ENCODE data around the gene PCK1.
"Not testable (repeated sequence)": the region's sequence is repeated elsewhere in the genome, so short reads cannot be mapped to it uniquely, and the experiment has no call there.

Gene PCK1

DNA sequence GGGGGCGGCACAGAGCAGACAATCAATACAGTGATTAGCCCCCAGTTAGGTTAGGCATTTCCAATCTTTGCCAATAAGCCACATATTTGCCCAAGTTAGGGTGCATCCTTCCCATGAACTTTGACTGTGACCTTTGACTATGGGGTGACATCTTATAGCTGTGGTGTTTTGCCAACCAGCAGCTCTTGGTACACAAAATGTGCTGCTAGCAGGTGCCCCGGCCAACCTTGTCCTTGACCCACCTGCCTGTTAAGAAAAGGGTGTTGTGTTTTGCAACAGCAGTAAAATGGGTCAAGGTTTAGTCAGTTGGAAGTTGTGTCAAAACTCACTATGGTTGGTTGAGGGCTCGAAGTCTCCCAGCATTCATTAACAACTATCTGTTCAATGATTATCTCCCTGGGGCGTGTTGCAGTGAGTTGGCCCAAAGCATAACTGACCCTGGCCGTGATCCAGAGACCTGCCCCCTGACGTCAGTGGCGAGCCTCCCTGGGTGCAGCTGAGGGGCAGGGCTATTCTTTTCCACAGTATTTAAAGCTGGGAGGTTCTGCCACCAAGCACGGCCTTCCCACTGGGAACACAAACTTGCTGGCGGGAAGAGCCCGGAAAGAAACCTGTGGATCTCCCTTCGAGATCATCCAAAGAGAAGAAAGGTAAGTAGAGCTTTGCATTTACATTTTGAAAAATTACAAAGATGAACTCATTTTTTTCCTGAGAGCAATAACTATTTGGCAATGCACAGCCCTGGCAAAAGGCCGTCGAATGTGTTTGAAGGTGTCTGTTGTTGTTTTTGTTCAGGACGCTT, at the start of gene PCK1:
TSS of gene PCK1 (plus strand) at position 557 of the 802 bp plus-strand sequence. CDS start 302 bp downstream, outside the sequence.
- peak; percentile 20 to 53 for DNase-seq

GRCh38 chr20:57511709-57512108, 49.2 kb upstream of the PCK1 start:
- not testable (repeated sequence) for DNase-seq

- DNase-seq, result no peak
Measured at GRCh38 chr20:57512432-57512831, 48.5 kb upstream of the PCK1 start.

DNA sequence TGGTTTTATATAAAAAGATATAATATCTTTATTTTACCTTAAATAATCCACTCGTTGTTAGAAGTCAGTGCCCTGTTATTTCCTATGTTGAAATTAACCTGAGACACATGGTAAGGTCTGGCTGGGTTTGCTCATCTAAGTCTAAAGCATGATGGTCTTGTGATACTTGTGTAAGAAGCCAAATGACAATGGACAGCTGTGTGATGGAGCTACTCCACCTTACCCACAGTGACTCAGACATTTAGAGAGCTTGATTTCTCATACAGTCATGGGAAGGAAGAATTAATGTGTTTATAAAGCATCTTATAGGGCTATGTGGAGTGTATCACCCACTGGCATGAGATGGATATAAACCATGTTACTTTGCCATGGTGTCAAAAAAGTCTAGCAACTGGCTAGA, 47.7 kb upstream of the PCK1 start:
- DNase-seq, result no peak

- peak; percentile 50 to 52 for DNase-seq
Measured at GRCh38 chr20:57514273-57514751, 46.6 kb upstream of the PCK1 start.

- DNase-seq, result no peak
Measured at GRCh38 chr20:57517904-57518303, 43.0 kb upstream of the PCK1 start.

- peak in 1 of 2 experiments; percentile 17 for DNase-seq
Measured at GRCh38 chr20:57522380-57523140, 38.4 kb upstream of the PCK1 start.

DNA sequence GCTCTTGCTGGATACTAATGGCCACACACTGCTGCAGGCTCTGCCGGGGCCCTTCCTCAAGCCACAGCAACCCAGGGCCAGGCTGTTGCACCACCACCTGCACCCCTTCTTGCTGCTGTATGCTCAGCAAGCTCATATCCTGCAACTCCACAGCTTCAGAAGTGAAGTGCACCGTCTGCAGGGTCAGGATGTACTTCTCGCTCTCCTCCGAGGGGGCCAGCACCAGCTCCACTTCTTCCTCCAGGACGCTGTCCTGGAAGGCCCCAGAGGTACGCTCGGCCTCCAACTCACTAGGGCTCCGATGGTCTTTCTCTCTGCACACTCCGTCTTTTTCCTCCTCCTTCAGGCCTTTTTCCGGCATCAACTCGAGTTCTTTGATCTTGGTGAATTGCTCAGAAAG, 37.1 kb upstream of the PCK1 start:
- DNase-seq, result no peak

DNA sequence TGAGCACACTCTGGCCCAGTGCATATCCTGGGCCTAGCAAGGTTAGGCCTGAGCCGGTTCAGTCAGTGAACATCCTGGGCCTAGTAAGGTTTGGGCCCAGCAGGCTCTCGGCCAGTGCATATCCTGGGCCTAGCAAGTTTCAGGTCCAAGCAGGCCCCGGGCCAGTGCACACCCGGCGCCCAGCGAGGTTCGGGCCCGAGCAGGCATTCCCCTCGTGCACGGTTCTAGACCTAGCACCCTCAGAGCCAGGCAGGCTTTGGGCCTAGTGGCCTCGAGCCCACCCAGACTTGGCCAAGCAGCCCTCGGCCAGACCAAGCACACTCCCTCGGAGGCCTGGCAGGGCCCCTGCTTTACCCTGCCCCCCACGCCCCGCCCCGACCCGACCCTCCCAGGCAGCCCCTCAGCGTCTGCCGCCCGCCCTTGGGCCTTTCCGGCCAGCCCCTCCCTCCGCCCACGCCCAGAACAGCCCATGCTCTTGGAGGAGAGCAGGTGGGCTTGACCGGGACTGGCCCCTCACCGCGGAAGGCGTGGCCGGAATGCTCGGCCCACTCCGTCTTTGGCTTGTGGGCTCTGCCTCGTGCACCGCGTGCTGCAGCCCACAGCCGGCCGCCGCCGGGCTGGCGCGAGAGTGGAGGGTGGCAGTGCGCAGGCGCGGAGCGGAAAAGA, 36.3 kb upstream of the PCK1 start, which contains the start of gene CTCFL:
TSS of gene CTCFL (minus strand) at position 630 of the 666 bp plus-strand sequence. CDS start 935 bp downstream, outside the sequence.
- no peak for DNase-seq

GRCh38 chr20:57525328-57526086, 35.4 kb upstream of the PCK1 start:
- no peak for DNase-seq

DNA sequence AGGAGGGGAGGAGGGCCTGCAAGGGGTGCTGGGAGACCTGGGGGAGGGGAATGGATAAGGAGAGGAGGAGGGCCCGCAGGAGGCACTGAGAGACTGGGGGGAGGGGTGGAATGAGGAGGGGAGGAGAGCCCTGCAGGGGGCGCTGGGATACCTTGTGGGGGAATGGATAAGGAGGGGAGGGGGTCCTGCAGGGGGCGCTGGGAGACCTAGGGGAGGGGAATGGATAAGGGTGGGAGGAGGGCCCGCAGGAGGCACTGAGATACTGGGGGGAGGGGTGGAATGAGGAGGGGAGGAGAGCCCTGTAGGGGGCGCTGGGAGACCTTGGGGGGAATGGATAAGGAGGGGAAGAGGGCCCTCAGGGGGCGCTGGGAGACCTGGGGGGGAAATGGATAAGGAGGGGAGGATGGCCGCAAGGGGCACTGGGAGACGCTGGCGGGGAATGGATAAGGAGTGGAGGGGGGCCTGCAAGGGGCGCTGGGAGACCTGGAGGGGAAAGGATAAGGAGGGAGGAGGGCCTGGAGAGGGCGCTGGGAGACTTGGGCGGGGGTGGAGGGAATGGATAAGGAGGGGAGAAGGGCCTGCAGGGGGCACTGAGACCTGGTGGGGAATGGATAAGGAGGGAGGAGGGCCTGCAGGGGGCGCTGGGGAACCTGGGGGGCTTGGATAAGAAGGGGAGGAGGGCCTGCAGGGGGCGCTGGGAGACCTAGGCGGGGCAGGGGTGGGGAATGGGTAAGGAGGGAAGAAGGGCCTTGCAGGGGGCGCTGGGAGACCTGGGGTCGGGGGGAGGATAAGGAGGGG, 34.6 kb upstream of the PCK1 start:
- no peak for DNase-seq

DNA sequence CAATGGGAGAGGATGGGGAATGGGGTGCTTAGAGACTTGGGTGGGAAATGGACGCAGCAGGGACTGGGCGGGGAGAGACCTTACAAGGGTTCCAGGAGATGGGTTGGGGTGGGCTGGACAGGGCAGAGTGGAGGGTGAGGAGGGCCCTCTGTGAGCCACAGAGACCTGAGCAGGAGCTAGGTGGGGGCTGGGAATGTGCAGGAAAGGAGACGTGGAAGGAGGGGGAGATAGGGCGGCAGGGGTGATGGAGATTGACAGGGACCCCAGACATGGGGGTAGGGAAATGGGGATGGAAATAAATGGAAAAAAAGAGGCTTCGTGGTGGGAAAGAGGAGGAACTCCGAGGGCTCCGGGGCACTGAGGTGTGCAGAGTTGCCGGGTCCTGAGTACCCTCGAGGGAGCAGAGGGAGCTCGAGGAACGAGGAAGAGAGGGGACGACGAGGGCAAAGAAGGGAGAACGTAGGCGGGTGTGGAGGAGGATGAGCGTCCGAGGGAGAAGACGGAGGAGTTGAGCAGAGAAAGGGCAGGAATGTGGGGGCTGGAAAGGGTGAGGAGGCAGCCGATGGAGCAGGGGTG, 33.9 kb upstream of the PCK1 start:
- no peak for DNase-seq

DNA sequence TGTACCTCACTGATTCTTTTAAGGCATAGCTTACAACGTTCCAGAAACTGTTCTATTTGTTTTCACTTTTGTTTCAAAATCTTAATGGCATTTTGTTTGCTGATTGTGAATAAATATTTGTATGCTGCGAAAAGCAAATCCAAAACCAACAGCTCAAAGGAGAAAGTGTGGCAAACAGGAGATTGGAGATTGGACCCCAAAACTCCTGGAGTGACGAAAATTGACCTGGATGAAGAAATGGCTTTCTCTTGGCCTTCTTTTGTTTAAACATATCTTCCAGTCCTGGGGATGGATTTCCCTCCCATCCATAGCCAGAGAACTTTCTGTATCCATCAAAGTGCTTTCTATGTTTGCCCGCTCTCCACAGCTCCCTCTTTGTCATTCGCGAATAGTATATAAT, 33.2 kb upstream of the PCK1 start:
- DNase-seq, result no peak

- no peak for DNase-seq
Measured at GRCh38 chr20:57528148-57528547, 32.8 kb upstream of the PCK1 start.

GRCh38 chr20:57529160-57529585, 31.7 kb upstream of the PCK1 start:
- DNase-seq, result no peak

- no peak for DNase-seq
Measured at GRCh38 chr20:57529810-57530209, 31.1 kb upstream of the PCK1 start.

DNA sequence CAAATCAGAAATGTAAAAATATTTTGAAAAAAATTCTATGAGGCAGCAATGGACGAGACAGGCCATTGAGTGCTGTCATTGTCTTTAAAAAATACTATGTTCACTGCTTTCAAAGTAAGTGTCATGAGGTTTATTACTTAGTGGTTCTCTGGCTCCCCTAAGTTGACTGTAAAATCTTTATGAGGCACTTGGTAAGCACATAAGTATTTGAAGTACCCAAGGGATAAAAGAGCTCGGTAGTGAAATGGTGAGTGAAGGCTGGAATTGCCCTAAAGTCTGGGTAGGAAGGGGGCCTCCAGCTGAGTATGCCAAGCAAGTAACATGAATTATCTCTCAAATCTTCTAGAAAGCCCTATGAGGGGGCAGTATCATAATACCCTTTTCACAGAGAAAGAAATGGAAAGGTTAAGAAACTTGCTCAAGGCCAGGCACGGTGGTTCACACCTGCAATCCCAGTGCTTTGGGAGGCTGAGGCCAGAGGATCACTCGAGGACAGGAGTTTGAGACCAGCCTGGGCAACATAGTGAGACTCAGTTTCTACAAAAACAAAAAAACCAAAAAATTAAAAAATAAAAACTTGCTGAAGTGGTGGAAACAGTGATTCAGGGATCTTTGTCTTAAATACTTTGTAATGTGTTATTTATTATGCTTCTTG, 30.5 kb upstream of the PCK1 start:
- no peak for DNase-seq

- no peak for DNase-seq
Measured at GRCh38 chr20:57532104-57532503, 28.8 kb upstream of the PCK1 start.

DNA sequence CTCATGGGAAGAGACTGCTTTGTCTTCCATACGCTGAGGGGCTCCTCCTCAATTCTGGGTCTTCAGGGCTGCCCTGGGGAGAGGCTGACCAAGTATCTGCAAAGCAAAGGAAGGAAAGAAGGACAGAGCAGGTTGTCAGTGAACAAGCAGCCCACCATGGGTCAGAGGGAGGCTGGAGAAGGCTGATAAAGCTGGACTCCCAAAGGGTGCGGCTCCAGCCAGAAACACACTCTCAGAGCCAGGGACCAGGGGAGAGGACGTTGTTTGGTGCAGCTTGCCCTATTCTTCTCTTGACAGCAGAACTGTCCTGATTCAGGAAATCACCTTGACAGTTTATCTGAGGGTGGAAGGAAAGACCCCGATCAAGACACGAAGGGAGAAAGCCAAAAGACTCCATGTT, 25.6 kb upstream of the PCK1 start:
- no peak for DNase-seq

- DNase-seq, result no peak
Measured at GRCh38 chr20:57536120-57536708, 24.7 kb upstream of the PCK1 start.

Data from NCI-H2081 (cell line).